Ovary (tissue), 9 donors: ENCODE measurements around the gene ARL11. TPM values are rescaled to one million over a fixed set of nuclear protein-coding genes. Genes with fewer than 3 reads are reported as not detected.
A peak's percentile ranks its signal among the peaks of the same experiment; 100 is the strongest.
"Not testable (repeated sequence)": the region's sequence is repeated elsewhere in the genome, so short reads cannot be mapped to it uniquely, and the experiment has no call there.

Experiments
- DNase-seq, 5 donors: peaks; one replicate each; pipeline ENCODE4 v3.0.0-alpha.2; 2019 to 2020
- H3K27ac ChIP-seq, 2 donors: fragments of 200-600 bp; one replicate each; pipeline versions ENCODE4 v1.5.1 to v1.8.0; 2019 to 2022
- H3K27me3 ChIP-seq: fragments of 200-600 bp; one replicate; pipeline ENCODE4 v1.8.0; 2022
- H3K36me3 ChIP-seq: fragments of 200-600 bp; sonication (generic); one replicate; pipeline ENCODE4 v1.5.1; 2019
- H3K4me1 ChIP-seq: one replicate; pipeline ENCODE4 v1.8.1; 2013; ENCODE audit warnings: mild to moderate bottlenecking, moderate library complexity; ENCODE audit not compliant: insufficient read depth
- H3K4me3 ChIP-seq: fragments of 200-600 bp; sonication (generic); one replicate; pipeline ENCODE4 v1.5.1; 2017
- H3K9me3 ChIP-seq, 2 donors: fragments of 200-600 bp in 1 of 2; sonication (generic) in 1 of 2; one replicate each; pipeline versions ENCODE4 v1.5.1 to v1.8.1; 2013 to 2019; ENCODE audit warnings: mild to moderate bottlenecking in 1 of 2, moderate library complexity in 1 of 2
- CTCF ChIP-seq, 3 donors: fragments of 450-650 bp in 2 of 3; fragments of 200-600 bp in 1 of 3; IDR thresholded peaks; one replicate each; pipeline versions ENCODE4 v1.5.1 to v1.8.0; 2016 to 2022; ENCODE audit warnings: antibody characterized with exemption in 3 of 3, mild to moderate bottlenecking in 1 of 3
- EP300 ChIP-seq: sonication (generic); formaldehyde crosslinking; IDR thresholded peaks from one replicate; pipeline ENCODE4 v1.6.1; 2017; ENCODE audit warnings: antibody characterized with exemption
- POLR2A ChIP-seq: fragments of 450-650 bp; IDR thresholded peaks from one replicate; pipeline ENCODE4 v1.6.1; 2017; ENCODE audit warnings: antibody characterized with exemption, mild to moderate bottlenecking, moderate library complexity
- WGBS, 3 donors: extraction: QIAGEN DNeasy Blood & Tissue Kit in 1 of 3; methylation state at CpG; one replicate each; pipeline versions ENCODE4 v1.1.5 to v1.1.7; 2013 to 2017; 5-methylcytosine and 5-hydroxymethylcytosine counted together
- intact Hi-C, 4 donors: fragments of 100-400 bp; cut with DNase I; formaldehyde crosslinking; loops; one replicate each; pipeline versions ENCODE4 v1.11.0 to v1.15.1; 2022 to 2023
- polyA plus RNA-seq, 2 donors: library from polyadenylated mRNA; stranded (reverse); fragments of 200-250 nt in 1 of 2; fragments of 350-450 nt in 1 of 2; fragmentation: Illumina TruSeq in 1 of 2; extraction: RNeasy Lipid Tissue Mini Kit (QIAGEN cat#74804) in 1 of 2; gene quantifications; one replicate each; pipeline ENCODE4 v1.2.3, GENCODE V29; 2013 to 2014
- total RNA-seq, 7 donors: library from RNA; depleted of rRNA in 2 of 7; stranded (reverse); fragments of >200 nt in 2 of 7; fragmentation: NEBNext Ultra II Directional in 3 of 7; extraction: Animal tissue kit (Norgen Biotek cat#: 25700) in 3 of 7; gene quantifications; one replicate each; pipeline versions ENCODE4 v1.1.0 to v1.2.4, GENCODE V29; 2016 to 2023
- donor health status: DM: no; HTN: no; CAD: no; lungs with moderate emphysema.
- donor health status: DM: no; HTN: no; CAD: no.
- donor health status: Bipolar disorder and iron deficiency.
- donor health status: DM: yes; HTN: yes; CAD: no.
- donor health status: DM: no; HTN: no; CAD: no.
- donor health status: DM: yes; HTN: yes; CAD: no.

The ARL11 gene
- total and polyA plus RNA-seq, 9 donors = 0.15 to 0.93 (median 0.28) TPM

- TF ChIP-seq POLR2A = no peak
- TF ChIP-seq EP300 = no peak
- no peak for TF ChIP-seq CTCF (IDR thresholded peaks at IDR 0.05)
- H3K36me3 ChIP-seq = no peaks in the 10 kb centered on the region
- H3K27ac ChIP-seq = peak within 1 kb of the TSS; percentile 56 to 75
- no peaks in the 10 kb centered on the region for H3K9me3 ChIP-seq
- peaks cover 3% of the 10 kb centered on the region for H3K4me1 ChIP-seq
- intact Hi-C loops = loop anchor here in 1 of 4 donors (10.0 kb wide), 1 partner anchor 281 kb away; no protein-coding TSS in a partner anchor
- WGBS, 3 donors = 0 to 1% (median 1%) methylated on average over 54 to 87 of the region's 87 CpGs
- no peaks in the 10 kb centered on the region for H3K27me3 ChIP-seq
- DNase-seq = peak; percentile 49 to 76 (median 66)
- H3K4me3 ChIP-seq = peak within 1 kb of the TSS; percentile 95
These were observed 42.8 kb upstream of the ARL11 start, which contains the start of gene RCBTB1 for GRCh38 chr13:49585220-49586157. Gene RCBTB1 (minus strand): TSS chr13:49585558. CDS start chr13:49567279, 18,279 bp downstream.

- no peaks in the 10 kb centered on the region for H3K36me3 ChIP-seq
- H3K27me3 ChIP-seq = no peaks in the 10 kb centered on the region
- no peaks in the 10 kb centered on the region for H3K9me3 ChIP-seq
- H3K27ac ChIP-seq = no peak overlapping the region
- 77 to 82% (median 78%) methylated on average over 3 of the region's 3 CpGs for WGBS, 3 donors
- H3K4me3 ChIP-seq = no peak overlapping the region
- intact Hi-C loops = loop anchor here in 1 of 4 donors (10.0 kb wide), 1 partner anchor 282 kb away; no protein-coding TSS in a partner anchor
- TF ChIP-seq EP300 (no peak), CTCF (IDR thresholded peaks at IDR 0.05) (no peak), POLR2A (no peak)
- no peak for DNase-seq
- H3K4me1 ChIP-seq = peaks cover 3% of the 10 kb centered on the region
These were observed 41.6 kb upstream of the ARL11 start for GRCh38 chr13:49586717-49587116.

- no peak for DNase-seq
- intact Hi-C loops = loop anchor here in 1 of 4 donors (10.0 kb wide), 1 partner anchor 283 kb away; no protein-coding TSS in a partner anchor
- 53 to 65% (median 59%) methylated on average over 2 of the region's 2 CpGs for WGBS, 3 donors
These were observed 40.9 kb upstream of the ARL11 start for GRCh38 chr13:49587311-49587847.

GRCh38 chr13:49590714-49591113, 37.6 kb upstream of the ARL11 start:
- WGBS, 3 donors = 35 to 41% (median 39%) methylated on average over 3 of the region's 3 CpGs
- H3K4me1 ChIP-seq, H3K4me3 ChIP-seq, H3K36me3 ChIP-seq, H3K27me3 ChIP-seq, H3K27ac ChIP-seq, intact Hi-C loops, H3K9me3 ChIP-seq, DNase-seq: not testable (repeated sequence)

More at GRCh38 chr13:49587311-49587847, 40.9 kb upstream of the ARL11 start:
- Histone ChIP-seq H3K27ac (no peak overlapping the region), H3K27me3 (no peaks in the 10 kb centered on the region), H3K4me3 (no peak overlapping the region), H3K9me3 (no peaks in the 10 kb centered on the region), H3K36me3 (no peaks in the 10 kb centered on the region), H3K4me1 (peaks cover 3% of the 10 kb centered on the region)
- no peak for TF ChIP-seq CTCF (IDR thresholded peaks at IDR 0.05)
- no peak for TF ChIP-seq POLR2A
- no peak for TF ChIP-seq EP300

- H3K27me3 ChIP-seq, H3K27ac ChIP-seq, intact Hi-C loops, H3K9me3 ChIP-seq, H3K4me3 ChIP-seq, H3K4me1 ChIP-seq, DNase-seq, H3K36me3 ChIP-seq: not testable (repeated sequence)
- WGBS, 3 donors = 85 to 94% methylated on average over 2 to 3 of the region's 4 CpGs; no CpG with 5 or more reads in 1 of the 3 donors
These were observed 34.4 kb upstream of the ARL11 start for GRCh38 chr13:49593876-49594275.
